NCI-H1092 treated with DMSO at 0.1 percent for 48 hours (cell line): ENCODE data around the gene IGFL2.
"Not testable (repeated sequence)": the region's sequence is repeated elsewhere in the genome, so short reads cannot be mapped to it uniquely, and the experiment has no call there.

Source experiments
- DNase-seq: peaks from one replicate; lab custom pipeline; 2025; lab: John Stamatoyannopoulos, UW

Gene IGFL2

DNA sequence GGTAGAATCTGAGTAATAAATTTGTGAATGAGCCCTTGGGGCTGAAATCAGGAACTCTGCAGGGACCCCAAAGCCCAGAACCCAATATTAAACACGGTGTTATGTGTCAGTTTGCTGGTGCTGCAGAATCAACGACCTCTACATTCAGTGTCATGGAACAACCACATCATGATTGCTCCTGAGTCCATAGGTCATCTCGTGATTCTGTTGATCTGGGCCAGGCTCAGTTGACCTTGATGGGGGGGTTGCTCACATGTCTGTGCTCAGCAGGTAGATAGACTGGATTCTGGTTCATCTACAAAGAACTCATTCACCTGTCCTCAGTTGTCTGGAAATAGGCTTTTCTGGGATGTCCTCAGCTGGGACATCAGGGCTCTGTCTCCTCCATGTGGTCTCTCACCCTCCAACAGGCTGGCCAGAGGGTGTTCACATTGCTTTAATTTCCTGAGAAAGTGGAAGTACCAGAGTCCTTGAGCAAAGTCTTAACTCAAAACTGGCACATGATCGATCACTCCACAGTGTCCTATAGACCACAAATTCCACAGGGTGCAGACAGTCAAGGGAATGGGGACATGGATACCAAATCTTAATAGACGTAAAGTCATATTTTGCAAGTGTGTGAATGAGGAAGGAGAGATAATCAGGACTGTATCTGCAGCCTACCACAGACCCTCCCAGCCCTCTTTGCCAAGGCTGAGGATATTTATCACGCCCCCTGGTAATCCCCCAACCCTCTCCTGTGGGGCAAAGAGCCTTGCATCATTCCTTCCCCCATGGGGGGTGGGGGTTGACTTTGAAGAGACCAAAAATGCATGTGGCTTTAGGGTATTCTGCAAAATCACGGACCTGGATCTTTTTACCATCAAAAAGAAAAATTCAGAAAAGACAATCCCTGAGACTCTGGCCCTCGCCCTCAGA is 42.2 kb downstream of the IGFL2 start:
- no peak for DNase-seq

GRCh38 chr19:46191356-46191755 is 43.3 kb downstream of the IGFL2 start:
- DNase-seq: no peak

- DNase-seq: no peak
These were observed 43.9 kb downstream of the IGFL2 start for GRCh38 chr19:46191972-46192371.

DNA sequence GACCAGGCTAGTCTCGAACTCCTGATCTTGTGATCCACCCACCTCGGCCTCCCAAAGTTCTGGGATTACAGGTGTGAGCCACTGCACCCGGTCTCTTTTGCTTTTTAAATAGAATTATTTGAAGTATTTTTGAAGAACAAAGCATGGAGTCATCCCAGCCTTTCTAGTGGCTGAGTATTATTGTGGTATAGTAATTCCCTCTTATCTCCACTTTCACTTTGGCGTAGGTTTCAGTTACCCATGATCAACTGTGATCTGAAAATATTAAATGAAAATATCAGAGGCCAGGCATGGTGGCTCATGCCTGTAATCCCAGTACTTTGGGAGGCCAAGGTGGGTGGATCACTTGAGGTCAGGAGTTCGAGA is 44.6 kb downstream of the IGFL2 start:
- DNase-seq: not testable (repeated sequence)

DNA sequence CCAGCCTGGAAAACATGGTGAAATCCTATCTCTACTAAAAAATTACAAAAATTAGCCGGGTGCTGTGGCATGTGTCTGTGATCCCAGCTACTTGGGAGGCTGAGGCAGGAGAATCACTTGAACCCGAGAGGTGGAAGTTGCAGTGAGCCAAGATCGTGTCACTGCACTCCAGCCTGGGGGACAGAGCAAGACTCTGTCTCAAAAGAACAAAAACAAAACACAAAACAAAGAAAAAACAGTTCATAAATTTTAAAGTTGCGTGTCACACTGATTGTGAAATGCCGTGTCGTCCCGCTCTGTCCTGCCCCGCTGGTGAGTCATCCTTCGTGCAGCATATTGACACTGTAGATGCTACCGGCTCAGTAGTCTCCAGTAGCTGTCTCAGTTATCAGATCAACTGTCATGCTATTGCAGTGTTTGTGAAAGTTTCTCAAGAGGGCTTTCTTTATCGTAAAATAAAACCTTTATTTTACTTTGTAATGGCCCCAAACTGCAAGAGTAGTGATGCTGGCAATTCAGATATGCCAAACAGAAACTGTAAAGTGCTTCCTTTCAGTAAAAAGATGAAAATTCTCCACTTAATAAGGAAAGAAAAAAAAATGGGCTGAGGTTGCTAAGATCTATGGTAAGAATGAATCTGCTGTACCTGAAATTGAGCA is 45.1 kb downstream of the IGFL2 start:
- no peak for DNase-seq

DNA sequence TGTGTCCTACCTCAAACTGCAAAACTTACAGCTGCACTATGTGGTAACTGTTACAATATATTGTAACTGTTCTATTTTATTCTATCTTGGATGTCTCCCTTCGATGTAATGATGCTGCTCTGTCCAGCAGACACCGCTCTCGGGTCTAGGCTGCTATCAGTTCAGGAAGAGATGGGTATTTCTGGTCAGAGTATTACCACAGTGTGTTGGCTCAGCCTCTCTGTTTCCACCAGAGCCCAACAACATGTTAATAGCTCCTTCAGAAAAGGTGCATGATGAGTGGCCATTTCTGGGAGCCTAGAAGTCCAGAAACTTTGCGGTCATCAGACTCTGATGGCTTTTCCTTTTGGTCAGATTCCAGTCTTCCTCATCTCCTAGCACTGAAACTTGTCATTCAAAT is 45.6 kb downstream of the IGFL2 start:
- DNase-seq: no peak

DNA sequence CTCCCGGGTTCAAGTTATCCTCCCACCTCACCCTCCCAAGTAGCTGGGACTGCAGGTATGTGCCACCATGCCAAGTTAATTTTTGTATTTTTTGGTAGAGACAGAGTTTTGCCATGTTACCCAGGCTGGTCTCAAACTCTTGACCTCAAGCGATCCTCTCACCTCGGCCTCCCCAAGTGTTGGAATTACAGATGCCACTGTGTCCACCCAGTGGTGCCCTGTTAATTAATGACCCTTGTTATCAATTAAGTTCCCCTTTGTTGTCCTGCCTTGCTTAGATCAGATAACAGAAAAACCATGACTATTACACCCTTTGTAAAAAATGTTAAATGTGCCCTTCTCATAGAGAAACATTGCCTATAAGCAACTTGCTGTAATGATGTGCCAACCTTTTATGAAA is 47.1 kb downstream of the IGFL2 start:
- DNase-seq: no peak

- DNase-seq: not testable (repeated sequence)
These were observed 47.9 kb downstream of the IGFL2 start for GRCh38 chr19:46195919-46196318.

DNA sequence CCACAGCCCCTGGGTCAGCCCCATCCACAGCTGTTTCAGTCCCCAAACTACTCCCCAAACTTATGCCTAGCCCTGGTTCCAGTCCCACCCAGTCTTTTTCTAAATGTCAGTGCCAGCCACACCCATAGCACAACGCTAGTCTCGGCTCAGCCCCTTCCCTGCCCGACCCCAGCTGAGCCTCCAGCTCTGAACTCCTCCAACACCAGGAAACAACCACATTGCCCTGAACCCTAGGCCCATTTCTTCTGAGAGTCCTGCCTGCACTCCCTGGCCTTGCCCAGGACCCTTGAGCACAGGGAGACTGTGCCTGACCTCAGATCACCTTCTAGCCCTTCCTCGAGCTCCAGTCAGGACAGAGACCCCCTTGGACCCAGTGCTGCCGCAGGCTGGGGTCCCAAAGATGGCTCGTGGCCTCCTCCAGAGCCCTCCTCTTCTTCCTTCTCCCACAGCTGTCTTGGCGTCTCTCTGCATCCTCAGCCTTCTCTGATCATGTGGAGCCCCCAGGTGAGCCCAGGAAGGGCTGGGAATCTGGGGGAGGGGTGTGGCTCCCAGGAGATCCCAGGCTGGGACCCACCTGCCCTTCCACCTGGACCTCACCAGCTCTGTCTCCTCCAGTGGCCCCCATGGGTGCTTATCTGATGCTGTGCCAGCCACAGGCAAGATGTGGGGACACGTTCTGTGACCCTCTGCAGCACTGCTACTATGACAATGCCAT is 48.5 kb downstream of the IGFL2 start:
- no peak for DNase-seq

DNA sequence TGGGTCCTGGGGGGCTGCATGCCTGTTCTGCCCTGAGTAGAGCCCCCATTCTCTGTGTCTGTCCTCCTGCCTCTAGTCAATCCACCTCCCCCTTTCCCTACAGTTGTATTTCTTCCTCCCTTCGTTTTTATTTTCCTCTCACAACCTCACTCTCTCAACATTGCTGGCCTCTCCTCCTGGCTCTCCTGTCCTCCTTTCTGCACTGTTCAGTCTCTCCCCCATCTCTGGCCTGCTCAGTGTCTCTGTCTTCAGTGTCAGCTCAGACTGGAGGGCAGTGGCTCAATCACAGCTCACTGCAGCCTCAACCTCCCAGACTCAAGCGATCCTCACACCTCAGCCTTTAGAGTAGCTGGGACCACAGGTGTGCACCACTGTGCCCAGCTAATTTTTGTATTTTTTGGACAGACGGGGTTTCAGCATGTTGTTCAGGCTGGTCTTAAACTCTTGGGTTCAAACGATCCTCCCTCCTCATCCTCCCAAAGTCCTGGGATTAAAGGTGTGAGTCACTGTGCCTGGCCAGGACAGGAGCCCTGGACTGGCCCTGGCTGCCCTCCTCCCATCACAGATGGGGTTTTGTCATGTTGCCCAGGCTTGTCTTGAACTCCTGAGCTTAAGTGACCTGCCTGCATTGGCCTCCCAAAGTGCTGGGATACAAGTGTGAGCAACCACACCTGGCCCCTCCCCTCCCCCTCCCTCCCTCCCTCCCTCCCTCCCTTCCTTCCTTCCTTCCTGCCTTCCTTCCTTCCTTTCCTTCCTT is 49.5 kb downstream of the IGFL2 start:
- DNase-seq: no peak

DNA sequence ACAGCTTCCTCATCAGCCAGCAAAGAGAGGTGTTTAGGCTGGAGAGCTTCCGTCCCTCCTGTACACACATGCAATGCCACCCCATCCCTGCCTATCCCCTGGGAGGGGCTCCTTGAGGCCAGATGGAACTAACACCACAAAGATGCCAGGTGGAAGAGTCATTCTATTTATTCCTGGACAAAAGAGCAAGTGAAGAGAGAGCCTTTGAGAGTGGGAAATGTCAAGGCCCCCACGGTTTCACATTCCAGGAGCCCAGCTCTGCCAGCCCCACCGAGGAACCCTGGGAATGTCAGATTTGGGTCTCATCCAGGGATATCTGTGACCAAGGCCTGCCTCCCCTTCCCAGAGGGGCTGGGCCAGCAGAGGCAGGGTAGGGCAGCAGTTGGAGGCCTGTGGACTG is 50.7 kb downstream of the IGFL2 start:
- DNase-seq: no peak

GRCh38 chr19:46201454-46202310 is 53.6 kb downstream of the IGFL2 start:
- no peak for DNase-seq

- DNase-seq: no peak
These were observed 54.4 kb downstream of the IGFL2 start for GRCh38 chr19:46202426-46202825.

GRCh38 chr19:46202872-46203860 is 55.1 kb downstream of the IGFL2 start:
- DNase-seq: no peak

GRCh38 chr19:46204008-46204407 is 56.0 kb downstream of the IGFL2 start:
- DNase-seq: no peak

DNA sequence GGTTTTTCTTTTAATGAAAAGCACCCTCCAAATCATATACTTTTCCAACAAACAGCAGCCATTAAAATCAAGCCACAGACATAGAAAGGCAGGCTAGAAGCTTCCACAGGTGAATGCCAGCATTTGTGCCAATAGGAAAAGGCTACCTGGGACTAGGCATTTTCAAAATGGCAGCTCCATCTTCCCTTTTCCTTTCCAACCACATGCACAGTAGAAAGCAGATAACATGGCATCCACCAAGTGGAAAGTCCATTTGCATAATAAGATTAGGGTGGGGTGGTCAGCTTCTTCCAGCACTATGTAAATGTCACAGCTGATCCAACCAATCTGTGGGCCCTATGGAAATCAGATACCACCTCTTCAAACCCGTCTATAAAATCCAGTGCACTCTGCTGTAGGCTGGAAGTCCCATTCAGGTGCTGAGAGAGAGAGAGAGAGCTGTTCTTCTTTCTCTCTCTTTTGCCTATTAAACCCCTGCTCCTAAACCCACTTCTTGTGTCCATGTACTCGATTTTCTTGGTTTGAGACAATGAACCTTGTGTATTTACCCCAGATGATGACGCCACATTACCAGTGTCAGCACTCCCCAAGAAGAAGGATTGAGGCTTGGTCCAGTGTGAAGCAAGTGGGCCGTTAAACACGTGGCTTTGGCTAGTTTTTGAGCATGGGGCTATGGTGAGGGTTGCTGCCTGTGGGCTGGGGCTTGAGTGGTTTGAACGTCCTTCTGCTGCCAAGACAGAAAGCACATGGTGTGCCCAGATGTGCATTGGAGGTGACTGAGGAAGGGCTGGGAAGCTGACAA is 57.3 kb downstream of the IGFL2 start:
- DNase-seq: no peak

DNA sequence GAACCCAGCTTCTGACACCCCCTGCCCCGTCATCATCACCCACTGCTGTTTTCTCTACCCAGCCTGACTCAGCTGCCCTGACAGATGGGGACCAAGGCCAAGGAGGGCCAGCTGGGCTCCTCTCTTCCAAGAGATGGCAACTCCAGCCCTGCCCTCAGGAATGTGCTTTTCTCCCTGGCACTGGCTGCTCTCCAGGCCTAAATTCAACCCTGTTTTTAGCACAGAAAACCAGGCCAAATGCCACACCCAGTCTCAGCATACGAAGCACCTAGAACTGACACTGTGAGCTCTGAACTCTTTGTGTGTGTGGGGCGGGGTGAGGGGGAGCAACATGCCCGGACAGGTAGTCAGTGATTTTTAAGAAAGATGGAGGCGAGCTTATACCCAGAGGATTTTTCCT is 58.1 kb downstream of the IGFL2 start:
- no peak for DNase-seq

DNA sequence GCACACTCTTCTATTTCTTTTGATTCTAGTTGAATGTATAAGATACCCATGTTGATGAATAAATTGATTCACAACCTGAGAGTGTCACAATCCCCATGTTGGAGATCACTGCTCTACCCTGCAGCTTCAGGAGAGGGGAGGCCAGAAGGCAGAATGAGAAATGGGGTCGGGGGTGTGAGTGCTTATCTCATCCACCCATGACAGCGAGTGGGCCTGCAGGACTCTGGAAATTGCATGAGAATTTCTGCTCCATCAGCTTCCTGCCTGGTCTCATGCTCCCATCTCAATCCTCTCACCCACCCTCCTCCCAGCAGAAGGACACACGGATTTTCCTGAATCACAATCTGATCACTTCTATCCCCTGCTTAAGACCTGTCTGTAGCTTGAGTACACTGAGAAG is 58.6 kb downstream of the IGFL2 start:
- DNase-seq: no peak

- DNase-seq: not testable (repeated sequence)
These were observed 59.8 kb downstream of the IGFL2 start for GRCh38 chr19:46207858-46208257.
